Keratinocyte (primary cell): Measurements from ENCODE around the gene TEDC2.

Experiments used
- CTCF ChIP-seq, 3 experiments: IDR thresholded peaks in 1 of 3; conservative IDR thresholded peaks in 1 of 3; optimal IDR thresholded peaks in 1 of 3; 2 replicates in 2 of 3; 3 replicates in 1 of 3; pipeline versions ENCODE3 to v1.5.1; 2011; ENCODE audit warnings: low read length in 3 of 3, mild to moderate bottlenecking in 3 of 3, moderate library complexity in 2 of 3, control low read depth in 1 of 3, inconsistent platforms in 1 of 3; ENCODE audit not compliant: insufficient read depth in 2 of 3; ENCODE audit errors: extremely low read depth in 1 of 3
- EZH2 ChIP-seq: IDR thresholded peaks from one replicate; pipeline ENCODE4 v1.6.1; 2012; ENCODE audit warnings: inconsistent platforms, mild to moderate bottlenecking, low read length, moderate library complexity

GRCh38 chr16:2432286-2432685, 27.6 kb upstream of the TEDC2 start:
- no peak for TF ChIP-seq CTCF (optimal IDR thresholded peaks at IDR 0.05 in 1 of 3, IDR thresholded peaks at IDR 0.05 in 1 of 3, conservative IDR thresholded peaks at IDR 0.05 in 1 of 3; ENCODE audit: extremely low read depth in 1 of 3, insufficient read depth in 2 of 3, low read length in 3 of 3)
- TF ChIP-seq EZH2: no peak
